ENCODE data around the gene TMEM271.

Gene TMEM271

GRCh38 chr4:548976-549375 lies 27.1 kb downstream of the TMEM271 start:
- no peak for TF ChIP-seq CTCF (IDR thresholded peaks at IDR 0.05)

GRCh38 chr4:545612-546011 lies 30.5 kb downstream of the TMEM271 start:
- no peak for TF ChIP-seq CTCF (IDR thresholded peaks at IDR 0.05)

- no peak for TF ChIP-seq CTCF (IDR thresholded peaks at IDR 0.05)
Observed at GRCh38 chr4:544386-545105, 31.5 kb downstream of the TMEM271 start.

- no peak for TF ChIP-seq CTCF (IDR thresholded peaks at IDR 0.05)
Observed at GRCh38 chr4:541271-541670, 34.8 kb downstream of the TMEM271 start.

- no peak for TF ChIP-seq CTCF (IDR thresholded peaks at IDR 0.05)
Observed at GRCh38 chr4:538542-539142, 37.5 kb downstream of the TMEM271 start.

- no peak for TF ChIP-seq CTCF (IDR thresholded peaks at IDR 0.05)
Observed at GRCh38 chr4:537436-538264, 38.4 kb downstream of the TMEM271 start.

- TF ChIP-seq CTCF (IDR thresholded peaks at IDR 0.05): no peak
Observed at GRCh38 chr4:536351-536972, 39.6 kb downstream of the TMEM271 start.

Data from LNCAP (cell line).